GM12865 (cell line): ENCODE results near the gene IFNGR2.
"Not testable (repeated sequence)": the region's sequence is repeated elsewhere in the genome, so short reads cannot be mapped to it uniquely, and the experiment has no call there.

ENCODE experiments used
- DNase-seq: peaks from one replicate; pipeline ENCODE4 v3.0.0; 2010; ENCODE audit warnings: low read depth
- H3K4me3 ChIP-seq: 2 replicates; pipeline ENCODE4 v1.5.1; 2011; ENCODE audit warnings: mild to moderate bottlenecking, low read depth, low read length, control low read depth
- CTCF ChIP-seq: IDR thresholded peaks from 2 replicates; pipeline ENCODE4 v1.5.1; 2011; ENCODE audit warnings: low read length, control low read depth, low read depth, inconsistent platforms; ENCODE audit not compliant: insufficient read depth; ENCODE audit errors: missing control alignments

The IFNGR2 gene

DNA sequence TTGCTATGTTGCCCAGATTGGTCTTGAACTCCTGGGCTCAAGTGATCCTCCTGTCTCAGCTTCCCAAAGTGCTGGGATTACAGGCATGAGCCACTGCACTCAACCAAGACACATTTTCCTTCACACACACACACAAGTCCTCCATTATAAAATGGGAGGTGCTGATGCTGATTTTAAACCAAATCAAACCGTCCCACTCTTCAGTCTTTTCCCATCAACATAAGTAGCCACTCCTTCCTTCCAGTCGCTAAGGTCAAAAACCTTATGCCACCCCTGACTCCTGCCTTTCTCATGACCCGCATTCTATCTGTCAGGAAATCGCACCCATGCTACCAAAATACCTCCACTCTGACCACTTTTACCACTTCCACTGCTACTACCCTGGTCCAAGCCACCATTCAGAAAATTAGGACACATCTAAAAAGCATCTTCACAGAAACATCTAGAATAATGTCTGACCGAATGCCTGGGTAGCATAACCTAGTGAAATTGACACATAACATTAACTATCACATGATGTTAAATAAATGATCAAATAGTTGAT lies 28.0 kb upstream of the IFNGR2 start:
- no peak for TF ChIP-seq CTCF
- DNase-seq: peak; percentile 50
- no peak overlapping the region for H3K4me3 ChIP-seq

GRCh38 chr21:33377221-33377920 lies 25.8 kb upstream of the IFNGR2 start:
- TF ChIP-seq CTCF: no peak
- no peak overlapping the region for H3K4me3 ChIP-seq
- peak; percentile 55 for DNase-seq

DNA sequence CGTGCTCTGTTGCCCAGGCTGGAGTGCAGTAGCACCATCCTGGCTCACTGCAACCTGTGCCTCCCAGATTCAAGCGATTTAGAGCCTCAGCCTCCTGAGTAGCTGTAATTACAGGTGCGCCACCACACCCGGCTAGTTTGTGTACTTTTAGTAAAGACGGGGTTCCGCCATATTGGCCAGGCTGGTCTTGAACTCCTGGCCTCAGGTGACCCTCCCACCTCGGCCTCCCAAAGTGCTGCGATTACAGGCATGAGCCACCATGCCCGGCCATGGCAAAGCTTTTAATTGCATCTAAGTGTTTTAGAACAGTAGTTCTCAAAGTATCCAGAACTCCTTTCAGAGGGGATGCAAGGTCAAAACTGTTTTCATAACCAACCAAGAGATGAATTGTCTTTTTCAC lies 25.1 kb upstream of the IFNGR2 start:
- DNase-seq: no peak
- H3K4me3 ChIP-seq: no peak overlapping the region
- TF ChIP-seq CTCF: no peak

GRCh38 chr21:33379934-33380333 lies 23.3 kb upstream of the IFNGR2 start:
- not testable (repeated sequence) for H3K4me3 ChIP-seq
- peak; percentile 63 for DNase-seq

DNA sequence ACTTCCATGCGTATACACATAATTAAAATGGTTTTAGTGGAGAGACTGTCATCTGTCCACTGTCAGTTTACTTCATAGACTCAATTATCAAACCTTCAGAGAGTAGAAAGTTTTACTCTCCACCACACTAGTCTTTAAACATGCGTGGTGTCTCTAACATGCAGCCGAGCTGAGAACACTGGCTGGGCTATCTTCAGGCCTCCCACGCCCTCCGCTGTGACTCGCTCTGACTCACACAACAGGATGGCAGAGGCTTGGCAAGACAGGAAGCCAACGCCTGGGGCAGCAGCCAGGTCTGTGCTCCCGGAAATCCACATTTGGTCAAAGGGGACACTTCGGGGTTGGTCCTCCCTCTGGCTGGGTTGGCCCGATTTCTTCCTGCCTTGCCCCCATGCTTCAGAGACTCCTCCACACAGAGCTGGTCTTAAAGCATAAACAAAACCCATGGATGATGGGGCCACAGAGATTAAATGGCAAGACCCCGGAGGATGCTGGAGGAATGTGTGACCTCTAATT lies 22.7 kb upstream of the IFNGR2 start:
- H3K4me3 ChIP-seq: peak overlapping the region; percentile 23
- no peak for TF ChIP-seq CTCF
- peak; percentile 97 for DNase-seq

DNA sequence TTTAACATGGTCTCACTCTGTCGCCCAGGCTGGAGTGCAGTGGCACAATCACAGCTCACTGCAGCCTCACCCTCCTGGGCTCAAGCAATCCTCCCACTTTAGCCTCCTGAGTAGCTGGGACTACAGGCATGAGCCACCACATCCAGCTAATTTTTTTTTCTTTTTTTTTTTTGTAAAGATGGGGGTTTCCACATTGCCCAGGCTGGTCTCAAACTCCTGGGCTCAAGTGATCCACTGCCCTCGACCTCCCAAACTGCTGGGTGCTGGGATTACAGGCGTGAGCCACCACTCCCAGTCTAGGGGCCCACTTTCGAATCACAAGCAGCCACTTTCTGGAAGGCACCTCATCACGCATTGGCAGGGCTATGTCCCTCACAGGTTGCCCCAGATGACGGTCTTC lies 21.8 kb upstream of the IFNGR2 start:
- H3K4me3 ChIP-seq, DNase-seq: not testable (repeated sequence)

GRCh38 chr21:33383056-33383888 lies 19.9 kb upstream of the IFNGR2 start:
- TF ChIP-seq CTCF: no peak
- H3K4me3 ChIP-seq: peak overlapping the region; percentile 58
- DNase-seq: peak; percentile 98

- no peak for TF ChIP-seq CTCF
- no peak overlapping the region for H3K4me3 ChIP-seq
- peak; percentile 53 for DNase-seq
These were observed 18.3 kb upstream of the IFNGR2 start for GRCh38 chr21:33384841-33385331.
